ENCODE data around the gene C19orf47.

C19orf47 gene

DNA sequence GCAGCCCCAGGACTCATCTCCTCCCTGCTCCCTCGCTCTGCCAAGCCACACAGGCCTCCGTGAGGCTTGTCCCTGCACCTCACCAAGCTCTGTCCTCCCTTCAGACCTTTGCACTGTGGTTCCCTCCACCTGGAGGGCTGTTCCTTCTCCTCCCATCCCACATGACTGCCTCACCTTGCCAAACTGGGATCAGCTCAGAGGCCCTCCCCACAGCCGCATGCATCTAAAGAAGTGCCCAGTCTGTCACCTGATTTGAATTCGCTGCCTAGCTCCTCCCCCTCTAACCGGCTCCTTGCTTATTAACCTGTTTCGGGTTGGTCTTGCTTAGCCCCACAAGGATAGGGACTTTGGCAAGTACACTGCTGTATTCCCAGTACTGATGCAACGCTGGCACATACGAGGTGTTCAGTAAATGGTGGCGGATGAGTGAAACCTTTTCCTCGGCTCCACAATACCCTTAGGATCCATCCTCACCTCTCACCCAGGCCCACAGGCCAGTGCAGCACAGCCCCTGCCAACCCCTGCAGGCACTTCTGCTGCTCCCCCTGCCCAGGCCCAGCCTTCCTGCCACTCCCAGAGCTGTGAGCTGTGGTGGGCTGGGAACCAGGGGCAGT, 67.5 kb downstream of the C19orf47 start:
- DNase-seq: no peak

DNA sequence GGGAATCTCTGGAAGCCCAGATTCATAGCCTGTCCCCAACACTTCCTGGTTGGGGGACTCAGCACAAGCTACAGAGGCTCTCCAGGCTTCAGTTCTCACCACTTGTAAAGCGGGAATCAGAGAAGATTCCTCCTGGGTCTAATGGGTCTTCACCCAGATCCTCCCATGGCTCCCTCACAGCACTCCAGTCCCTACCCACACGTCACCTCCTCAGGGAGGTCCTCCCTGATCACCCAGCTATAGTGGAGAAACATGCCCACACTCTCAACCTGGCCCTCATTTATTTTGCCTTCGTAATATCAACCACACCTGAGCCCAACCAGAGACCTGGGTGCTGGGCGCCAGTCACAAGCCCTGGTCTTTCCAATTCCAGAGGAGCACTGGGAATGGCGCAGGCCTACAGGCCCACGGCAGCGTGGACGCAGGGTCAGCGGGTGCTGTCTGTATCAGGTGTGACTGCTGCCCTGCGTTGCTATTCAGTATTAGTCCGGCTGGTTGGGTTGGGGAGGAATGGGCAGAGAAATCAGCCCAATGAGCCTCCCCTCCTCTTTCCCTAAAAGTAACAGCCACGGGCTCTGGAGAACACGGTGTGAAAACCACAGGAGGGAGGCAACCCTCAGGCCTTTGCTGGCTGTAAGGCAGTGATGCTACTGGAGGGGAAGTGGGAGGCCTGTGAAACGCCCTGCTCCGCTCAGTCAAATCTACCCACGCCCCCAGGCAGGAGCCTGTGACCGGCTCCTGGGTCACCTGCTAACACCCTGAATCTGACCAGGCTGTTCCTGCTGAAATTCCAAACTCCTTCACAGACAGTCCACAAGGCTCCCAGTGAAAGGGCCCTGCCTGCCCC, 68.2 kb downstream of the C19orf47 start:
- DNase-seq: no peak

- DNase-seq: no peak
Measured at GRCh38 chr19:40279120-40279551, 69.1 kb downstream of the C19orf47 start.

GRCh38 chr19:40278361-40279035, 69.7 kb downstream of the C19orf47 start:
- DNase-seq: no peak

GRCh38 chr19:40277356-40278059, 70.7 kb downstream of the C19orf47 start:
- no peak for DNase-seq

- peak in 2 of 3 experiments; percentile 10 to 13 for DNase-seq
Measured at GRCh38 chr19:40274585-40275544, 73.3 kb downstream of the C19orf47 start.

DNA sequence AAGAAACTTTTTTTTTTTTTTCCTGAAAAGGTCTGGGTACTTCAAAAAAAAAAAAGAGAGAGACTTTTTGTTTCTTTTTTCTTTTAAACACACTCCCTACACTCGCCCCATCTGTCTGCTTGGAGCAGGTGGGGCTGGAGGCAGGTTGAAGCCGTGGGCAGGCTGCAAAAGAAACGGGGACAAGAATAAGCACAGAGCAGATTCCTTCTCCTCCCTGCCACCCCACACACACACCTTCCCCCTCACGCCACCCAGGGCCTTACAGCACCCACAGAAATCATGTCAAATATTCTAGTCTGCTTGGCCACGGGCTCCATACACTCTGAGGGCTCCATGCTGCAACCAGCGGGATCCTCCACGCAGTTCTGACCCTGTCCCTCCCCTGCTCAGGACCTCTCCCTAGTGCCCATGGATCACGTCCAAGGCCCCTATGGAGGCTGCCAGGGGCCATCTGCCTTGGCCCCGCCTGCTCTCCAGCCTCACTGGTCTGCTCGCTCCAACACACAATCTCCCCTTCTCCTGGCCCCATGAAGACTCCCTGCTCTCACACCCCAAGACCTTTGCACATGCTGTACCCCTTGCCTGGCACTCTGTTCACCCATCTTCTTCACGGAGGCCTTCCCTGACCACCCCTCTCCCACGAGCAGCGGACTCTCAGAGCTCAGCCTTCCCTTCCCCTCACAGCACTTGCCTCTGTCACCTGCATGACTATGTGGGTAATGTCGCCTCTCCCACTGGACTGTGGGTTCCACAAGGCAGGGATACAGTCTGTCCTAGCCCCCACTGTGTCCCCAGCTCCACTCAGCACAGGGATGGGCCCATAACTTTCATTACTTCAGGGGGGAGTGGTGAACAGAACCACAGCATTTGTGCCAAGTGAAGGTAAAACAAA, 74.5 kb downstream of the C19orf47 start:
- DNase-seq: no peak

GRCh38 chr19:40272261-40272660, 75.9 kb downstream of the C19orf47 start:
- no peak for DNase-seq

DNA sequence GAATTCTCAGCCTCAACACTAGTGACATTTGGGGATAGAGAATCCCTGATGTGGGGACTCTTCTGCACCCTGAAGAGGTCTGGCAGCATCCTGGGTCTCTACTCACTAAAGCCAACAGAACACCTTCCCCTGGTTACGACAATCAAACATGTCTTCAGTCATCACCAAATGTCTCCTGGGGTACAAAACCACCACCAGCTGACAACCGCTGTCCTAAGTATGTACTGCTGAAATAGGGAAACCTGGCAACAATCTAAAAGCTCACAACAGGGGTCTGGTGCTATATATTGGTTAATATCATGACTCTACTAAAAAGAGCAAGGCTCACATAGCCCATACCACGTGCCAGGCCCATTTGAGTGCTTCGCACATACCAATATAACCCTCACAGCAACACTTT, 76.5 kb downstream of the C19orf47 start:
- DNase-seq: no peak

DNA sequence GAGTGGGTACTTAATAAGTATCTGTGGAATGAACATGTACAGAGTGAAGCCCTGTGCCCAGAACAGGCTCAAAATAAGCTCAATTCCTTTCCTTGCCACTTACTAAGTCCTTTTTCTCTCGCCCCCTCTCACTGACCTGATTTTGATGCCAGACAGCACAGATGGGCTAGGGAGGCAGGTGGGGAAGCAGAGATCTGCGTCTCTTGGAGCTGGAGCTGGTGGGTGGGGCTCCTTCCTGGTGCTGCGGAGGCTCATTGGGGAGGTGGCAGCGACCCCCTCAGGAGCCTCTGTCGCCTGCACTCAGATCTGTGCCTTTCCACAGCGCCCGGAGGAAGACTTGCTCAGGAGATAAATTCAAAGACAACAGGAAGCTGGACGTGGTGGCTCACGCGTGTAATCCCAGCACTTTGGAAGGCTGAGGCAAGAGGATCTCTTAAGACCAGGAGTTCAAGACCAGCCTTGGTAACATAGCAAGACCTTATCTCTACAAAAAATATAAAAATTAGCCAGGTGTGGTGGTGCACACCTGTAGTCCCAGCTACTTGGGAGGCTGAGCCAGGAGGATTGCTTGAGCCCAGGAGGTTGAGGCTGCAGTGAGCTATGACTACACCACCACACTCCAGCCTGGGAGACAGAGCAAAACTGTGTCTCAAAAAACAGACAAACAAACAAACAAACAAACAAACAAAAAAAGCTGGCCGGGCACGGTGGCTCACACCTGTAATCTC, 77.7 kb downstream of the C19orf47 start:
- DNase-seq: no peak
